ENCODE measurements around the gene C1QL1.
A peak's percentile ranks its signal among the peaks of the same experiment; 100 is the strongest.

C1QL1 gene

GRCh38 chr17:44977814-44978550 is 9.9 kb upstream of the C1QL1 start:
- Histone ChIP-seq H3K27ac (ENCODE audit: low read length) (no peak overlapping the region), H3K27me3 (ENCODE audit: insufficient read depth, low read length, poor library complexity) (peaks cover 13% of the 10 kb centered on the region), H3K9me3 (ENCODE audit: insufficient read depth, low read length, severe bottlenecking) (no peaks in the 10 kb centered on the region), H4K20me1 (ENCODE audit: insufficient read depth, low read length) (no peaks in the 10 kb centered on the region), H2AFZ (ENCODE audit: low read depth, low read length) (no peak overlapping the region), H3K4me2 (ENCODE audit: insufficient read depth, low read length) (no peak overlapping the region), H3K4me3 (ENCODE audit: low read depth in 1 of 2, low read length in 2 of 2) (no peak overlapping the region), H3K4me1 (ENCODE audit: insufficient read depth, low read length) (no peaks in the 10 kb centered on the region), H3K9ac (ENCODE audit: low read depth, low read length) (no peak overlapping the region), H3K79me2 (ENCODE audit: insufficient read depth, low read length) (no peaks in the 10 kb centered on the region), H3K36me3 (ENCODE audit: insufficient read depth, low read length) (no peaks in the 10 kb centered on the region)
- DNase-seq (no peak), ATAC-seq (ENCODE audit: insufficient read depth, low read depth) (no peak)
- TF ChIP-seq EZH2 (IDR thresholded peaks at IDR 0.05; ENCODE audit: borderline replicate concordance, low read depth, low read length, severe bottlenecking) (no peak), CTCF (IDR thresholded peaks at IDR 0.05; ENCODE audit: borderline replicate concordance, extremely low read depth, low read length, poor library complexity, severe bottlenecking) (no peak)

- DNase-seq, result no peak
- H3K36me3 ChIP-seq (ENCODE audit: insufficient read depth, low read length), result no peaks in the 10 kb centered on the region
- peaks cover 18% of the 10 kb centered on the region for H3K27me3 ChIP-seq (ENCODE audit: insufficient read depth, low read length, poor library complexity)
- H3K9me3 ChIP-seq (ENCODE audit: insufficient read depth, low read length, severe bottlenecking), result no peaks in the 10 kb centered on the region
- H3K79me2 ChIP-seq (ENCODE audit: insufficient read depth, low read length), result no peaks in the 10 kb centered on the region
- no peak overlapping the region for H3K27ac ChIP-seq (ENCODE audit: low read length)
- no peak for ATAC-seq (ENCODE audit: insufficient read depth, low read depth)
- H3K4me1 ChIP-seq (ENCODE audit: insufficient read depth, low read length), result no peaks in the 10 kb centered on the region
- no peak overlapping the region for H2AFZ ChIP-seq (ENCODE audit: low read depth, low read length)
- H3K4me3 ChIP-seq (ENCODE audit: low read depth in 1 of 2, low read length in 2 of 2), result no peak overlapping the region
- H4K20me1 ChIP-seq (ENCODE audit: insufficient read depth, low read length), result no peaks in the 10 kb centered on the region
- TF ChIP-seq CTCF (IDR thresholded peaks at IDR 0.05; ENCODE audit: borderline replicate concordance, extremely low read depth, low read length, poor library complexity, severe bottlenecking) (peak; percentile 24), EZH2 (IDR thresholded peaks at IDR 0.05; ENCODE audit: borderline replicate concordance, low read depth, low read length, severe bottlenecking) (no peak)
- no peak overlapping the region for H3K9ac ChIP-seq (ENCODE audit: low read depth, low read length)
- H3K4me2 ChIP-seq (ENCODE audit: insufficient read depth, low read length), result no peak overlapping the region
These were observed 9.0 kb upstream of the C1QL1 start for GRCh38 chr17:44977065-44977464.

GRCh38 chr17:44976206-44976605 is 8.1 kb upstream of the C1QL1 start:
- no peaks in the 10 kb centered on the region for H3K79me2 ChIP-seq (ENCODE audit: insufficient read depth, low read length)

More at GRCh38 chr17:44976206-44976605, 8.1 kb upstream of the C1QL1 start:
- Histone ChIP-seq H4K20me1 (ENCODE audit: insufficient read depth, low read length) (no peaks in the 10 kb centered on the region), H3K9me3 (ENCODE audit: insufficient read depth, low read length, severe bottlenecking) (no peaks in the 10 kb centered on the region), H3K27me3 (ENCODE audit: insufficient read depth, low read length, poor library complexity) (peaks cover 26% of the 10 kb centered on the region), H3K4me2 (ENCODE audit: insufficient read depth, low read length) (no peak overlapping the region), H2AFZ (ENCODE audit: low read depth, low read length) (no peak overlapping the region), H3K4me3 (ENCODE audit: low read depth in 1 of 2, low read length in 2 of 2) (no peak overlapping the region), H3K4me1 (ENCODE audit: insufficient read depth, low read length) (no peaks in the 10 kb centered on the region), H3K27ac (ENCODE audit: low read length) (no peak overlapping the region), H3K36me3 (ENCODE audit: insufficient read depth, low read length) (no peaks in the 10 kb centered on the region), H3K9ac (ENCODE audit: low read depth, low read length) (no peak overlapping the region)
- TF ChIP-seq CTCF (IDR thresholded peaks at IDR 0.05; ENCODE audit: borderline replicate concordance, extremely low read depth, low read length, poor library complexity, severe bottlenecking), result no peak
- TF ChIP-seq EZH2 (IDR thresholded peaks at IDR 0.05; ENCODE audit: borderline replicate concordance, low read depth, low read length, severe bottlenecking), result no peak
- DNase-seq, result no peak
- no peak for ATAC-seq (ENCODE audit: insufficient read depth, low read depth)
